Activated naive CD8-positive, alpha-beta T cell treated with anti-CD3 and anti-CD28 coated beads, Interleukin-2, amount 50 U/mL, for 24 hours (primary cell): ENCODE results near the gene AOC2.
"Not testable (repeated sequence)": the region's sequence is repeated elsewhere in the genome, so short reads cannot be mapped to it uniquely, and the experiment has no call there.

Experiments
- ATAC-seq: fragments of 150-1000 bp; cut with Tn5 transposase; one replicate; pipeline ENCODE4 v1.10.0; 2021
- DNase-seq: peaks from one replicate; pipeline ENCODE4 v3.0.0; 2021
- H3K27ac Mint-ChIP-seq: one replicate; pipeline ENCODE4 v1.8.0; 2021; ENCODE audit warnings: mild to moderate bottlenecking, mixed read lengths
- H3K27me3 Mint-ChIP-seq: one replicate; pipeline ENCODE4 v1.8.0; 2021; ENCODE audit warnings: mixed read lengths
- H3K36me3 Mint-ChIP-seq: one replicate; pipeline ENCODE4 v1.8.0; 2021; ENCODE audit warnings: low read depth, mixed read lengths
- H3K4me1 Mint-ChIP-seq: one replicate; pipeline ENCODE4 v1.8.0; 2021; ENCODE audit warnings: mixed read lengths
- H3K4me3 Mint-ChIP-seq: one replicate; pipeline ENCODE4 v1.8.0; 2021; ENCODE audit warnings: mild to moderate bottlenecking, moderate library complexity, mixed read lengths
- H3K9me3 Mint-ChIP-seq: one replicate; pipeline ENCODE4 v1.8.0; 2021; ENCODE audit warnings: mixed read lengths

AOC2 gene

DNA sequence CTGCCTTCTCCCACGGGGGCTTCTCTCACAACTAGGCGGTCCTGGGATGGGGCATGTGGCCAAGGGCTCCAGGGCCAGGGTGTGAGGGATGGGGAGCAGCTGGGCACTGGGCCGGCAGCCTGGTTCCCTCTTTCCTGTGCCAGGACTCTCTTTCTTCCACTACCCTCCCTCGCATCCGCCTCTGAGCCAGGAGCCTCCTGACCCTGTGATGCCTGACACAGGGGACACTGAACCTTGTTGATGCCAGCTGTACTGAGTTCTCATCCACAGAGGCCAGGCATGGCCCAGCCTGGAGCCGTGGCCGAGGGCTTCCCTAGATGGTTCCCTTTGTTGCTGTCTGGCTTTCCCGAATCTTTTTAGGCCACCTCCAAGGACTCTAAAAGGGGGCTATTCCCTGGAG lies 12.1 kb downstream of the AOC2 start:
- H3K36me3 Mint-ChIP-seq, ATAC-seq, H3K27me3 Mint-ChIP-seq, H3K4me1 Mint-ChIP-seq, H3K27ac Mint-ChIP-seq, DNase-seq, H3K4me3 Mint-ChIP-seq, H3K9me3 Mint-ChIP-seq: not testable (repeated sequence)

DNA sequence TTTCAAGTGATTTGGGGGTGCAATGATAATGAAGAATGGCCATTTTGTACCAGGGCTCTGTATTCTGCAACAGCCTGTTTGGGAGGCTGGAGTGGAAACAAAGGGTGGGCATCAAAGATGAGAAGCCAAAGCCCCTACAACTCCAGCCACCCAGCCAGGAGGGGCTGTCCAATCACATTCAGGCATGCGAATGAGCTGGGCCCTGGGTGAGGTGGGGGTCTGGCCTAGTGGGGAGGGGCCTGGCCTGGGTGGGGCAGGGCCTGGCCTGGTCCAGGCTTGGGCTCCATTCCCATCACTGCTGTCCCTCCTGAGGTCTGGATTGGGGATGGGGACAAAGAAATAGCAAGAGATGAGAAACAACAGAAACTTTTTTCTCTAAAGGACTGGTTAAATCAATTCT lies 13.0 kb downstream of the AOC2 start:
- peaks cover 4% of the 10 kb centered on the region for H3K27me3 Mint-ChIP-seq
- ATAC-seq (no peak), DNase-seq (no peak)
- H3K4me1 Mint-ChIP-seq: no peaks in the 10 kb centered on the region
- H3K4me3 Mint-ChIP-seq: no peak overlapping the region
- H3K27ac Mint-ChIP-seq: no peak overlapping the region
- no peaks in the 10 kb centered on the region for H3K36me3 Mint-ChIP-seq
- H3K9me3 Mint-ChIP-seq: no peaks in the 10 kb centered on the region

GRCh38 chr17:42865638-42866094 lies 21.3 kb downstream of the AOC2 start:
- no peak overlapping the region for H3K27ac Mint-ChIP-seq
- H3K27me3 Mint-ChIP-seq: peaks cover 12% of the 10 kb centered on the region
- H3K4me3 Mint-ChIP-seq: no peak overlapping the region
- DNase-seq: no peak
- ATAC-seq: no peak
- no peaks in the 10 kb centered on the region for H3K4me1 Mint-ChIP-seq
- no peaks in the 10 kb centered on the region for H3K36me3 Mint-ChIP-seq
- no peaks in the 10 kb centered on the region for H3K9me3 Mint-ChIP-seq

GRCh38 chr17:42866216-42866615 lies 21.8 kb downstream of the AOC2 start:
- H3K36me3 Mint-ChIP-seq: no peaks in the 10 kb centered on the region
- ATAC-seq (no peak), DNase-seq (no peak)
- H3K4me1 Mint-ChIP-seq: no peaks in the 10 kb centered on the region
- no peak overlapping the region for H3K4me3 Mint-ChIP-seq
- no peaks in the 10 kb centered on the region for H3K9me3 Mint-ChIP-seq
- no peak overlapping the region for H3K27ac Mint-ChIP-seq
- peaks cover 12% of the 10 kb centered on the region for H3K27me3 Mint-ChIP-seq

- H3K27me3 Mint-ChIP-seq: peaks cover 17% of the 10 kb centered on the region
- H3K27ac Mint-ChIP-seq: no peak overlapping the region
- no peak overlapping the region for H3K4me3 Mint-ChIP-seq
- H3K4me1 Mint-ChIP-seq: no peaks in the 10 kb centered on the region
- no peaks in the 10 kb centered on the region for H3K9me3 Mint-ChIP-seq
- DNase-seq (no peak), ATAC-seq (no peak)
- H3K36me3 Mint-ChIP-seq: no peaks in the 10 kb centered on the region
Observed at GRCh38 chr17:42866631-42867575, 22.5 kb downstream of the AOC2 start.

DNA sequence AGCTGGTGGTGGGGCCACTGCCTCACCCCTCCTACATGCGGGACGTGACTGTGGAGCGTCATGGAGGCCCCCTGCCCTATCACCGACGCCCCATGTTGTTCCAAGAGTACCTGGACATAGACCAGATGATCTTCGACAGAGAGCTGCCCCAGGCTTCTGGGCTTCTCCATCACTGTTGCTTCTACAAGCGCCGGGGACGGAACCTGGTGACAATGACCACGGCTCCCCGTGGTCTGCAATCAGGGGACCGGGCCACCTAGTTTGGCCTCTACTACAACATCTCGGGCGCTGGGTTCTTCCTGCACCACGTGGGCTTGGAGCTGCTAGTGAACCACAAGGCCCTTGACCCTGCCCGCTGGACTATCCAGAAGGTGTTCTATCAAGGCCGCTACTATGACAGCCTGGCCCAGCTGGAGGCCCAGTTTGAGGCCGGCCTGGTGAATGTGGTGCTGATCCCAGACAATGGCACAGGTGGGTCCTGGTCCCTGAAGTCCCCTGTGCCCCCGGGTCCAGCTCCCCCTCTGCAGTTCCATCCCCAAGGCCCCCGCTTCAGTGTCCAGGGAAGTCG lies 23.4 kb downstream of the AOC2 start:
- not testable (repeated sequence) for DNase-seq, H3K9me3 Mint-ChIP-seq, H3K4me1 Mint-ChIP-seq, H3K36me3 Mint-ChIP-seq, H3K4me3 Mint-ChIP-seq, H3K27ac Mint-ChIP-seq, ATAC-seq
- peaks cover 17% of the 10 kb centered on the region for H3K27me3 Mint-ChIP-seq

DNA sequence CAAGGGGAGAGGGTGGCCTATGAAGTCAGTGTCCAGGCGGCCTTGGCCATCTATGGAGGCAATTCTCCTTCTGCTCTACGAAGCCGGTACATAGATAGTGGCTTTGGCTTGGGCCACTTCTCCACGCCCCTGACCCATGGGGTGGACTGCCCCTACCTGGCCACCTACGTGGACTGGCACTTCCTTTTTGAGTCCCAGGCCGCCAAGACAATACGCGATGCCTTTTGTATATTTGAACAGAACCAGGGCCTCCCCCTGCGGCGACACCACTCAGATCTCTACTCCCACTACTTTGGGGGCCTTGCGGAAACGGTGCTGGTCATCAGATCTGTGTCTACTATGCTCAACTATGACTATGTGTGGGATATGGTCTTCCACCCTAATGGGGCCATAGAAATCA lies 24.0 kb downstream of the AOC2 start:
- no peaks in the 10 kb centered on the region for H3K9me3 Mint-ChIP-seq
- H3K4me3 Mint-ChIP-seq: no peak overlapping the region
- H3K27ac Mint-ChIP-seq: no peak overlapping the region
- DNase-seq (no peak), ATAC-seq (no peak)
- H3K36me3 Mint-ChIP-seq: no peaks in the 10 kb centered on the region
- no peaks in the 10 kb centered on the region for H3K4me1 Mint-ChIP-seq
- peaks cover 17% of the 10 kb centered on the region for H3K27me3 Mint-ChIP-seq

GRCh38 chr17:42871647-42872046 lies 27.3 kb downstream of the AOC2 start:
- DNase-seq (no peak), ATAC-seq (no peak)
- H3K4me1 Mint-ChIP-seq: no peaks in the 10 kb centered on the region
- H3K36me3 Mint-ChIP-seq: no peaks in the 10 kb centered on the region
- no peak overlapping the region for H3K4me3 Mint-ChIP-seq
- H3K27ac Mint-ChIP-seq: no peak overlapping the region
- H3K27me3 Mint-ChIP-seq: peaks cover 15% of the 10 kb centered on the region
- H3K9me3 Mint-ChIP-seq: no peaks in the 10 kb centered on the region

GRCh38 chr17:42872251-42872965 lies 28.0 kb downstream of the AOC2 start:
- H3K27ac Mint-ChIP-seq: no peak overlapping the region
- H3K9me3 Mint-ChIP-seq: no peaks in the 10 kb centered on the region

GRCh38 chr17:42873315-42873714 lies 28.9 kb downstream of the AOC2 start:
- no peak overlapping the region for H3K4me3 Mint-ChIP-seq
- H3K27me3 Mint-ChIP-seq: peaks cover 19% of the 10 kb centered on the region
- no peaks in the 10 kb centered on the region for H3K4me1 Mint-ChIP-seq
- no peak for ATAC-seq
- no peak overlapping the region for H3K27ac Mint-ChIP-seq
- H3K9me3 Mint-ChIP-seq: no peaks in the 10 kb centered on the region
- no peaks in the 10 kb centered on the region for H3K36me3 Mint-ChIP-seq
- no peak for DNase-seq

More at GRCh38 chr17:42872251-42872965, 28.0 kb downstream of the AOC2 start:
- no peaks in the 10 kb centered on the region for H3K4me1 Mint-ChIP-seq
- no peaks in the 10 kb centered on the region for H3K36me3 Mint-ChIP-seq
- no peak overlapping the region for H3K4me3 Mint-ChIP-seq
- no peak for DNase-seq
- peaks cover 14% of the 10 kb centered on the region for H3K27me3 Mint-ChIP-seq
- ATAC-seq: no peak

GRCh38 chr17:42873932-42874695 lies 29.7 kb downstream of the AOC2 start:
- not testable (repeated sequence) for H3K4me1 Mint-ChIP-seq, H3K36me3 Mint-ChIP-seq

GRCh38 chr17:42877037-42877436 lies 32.7 kb downstream of the AOC2 start:
- ATAC-seq (no peak), DNase-seq (no peak)
- Mint-ChIP-seq H3K4me3 (no peak overlapping the region), H3K27me3 (peaks cover 14% of the 10 kb centered on the region), H3K9me3 (no peaks in the 10 kb centered on the region), H3K36me3 (no peaks in the 10 kb centered on the region), H3K4me1 (no peaks in the 10 kb centered on the region), H3K27ac (no peak overlapping the region)

More at GRCh38 chr17:42873932-42874695, 29.7 kb downstream of the AOC2 start:
- H3K27ac Mint-ChIP-seq, ATAC-seq, H3K9me3 Mint-ChIP-seq, H3K4me3 Mint-ChIP-seq, DNase-seq: not testable (repeated sequence)
- H3K27me3 Mint-ChIP-seq: peaks cover 24% of the 10 kb centered on the region

DNA sequence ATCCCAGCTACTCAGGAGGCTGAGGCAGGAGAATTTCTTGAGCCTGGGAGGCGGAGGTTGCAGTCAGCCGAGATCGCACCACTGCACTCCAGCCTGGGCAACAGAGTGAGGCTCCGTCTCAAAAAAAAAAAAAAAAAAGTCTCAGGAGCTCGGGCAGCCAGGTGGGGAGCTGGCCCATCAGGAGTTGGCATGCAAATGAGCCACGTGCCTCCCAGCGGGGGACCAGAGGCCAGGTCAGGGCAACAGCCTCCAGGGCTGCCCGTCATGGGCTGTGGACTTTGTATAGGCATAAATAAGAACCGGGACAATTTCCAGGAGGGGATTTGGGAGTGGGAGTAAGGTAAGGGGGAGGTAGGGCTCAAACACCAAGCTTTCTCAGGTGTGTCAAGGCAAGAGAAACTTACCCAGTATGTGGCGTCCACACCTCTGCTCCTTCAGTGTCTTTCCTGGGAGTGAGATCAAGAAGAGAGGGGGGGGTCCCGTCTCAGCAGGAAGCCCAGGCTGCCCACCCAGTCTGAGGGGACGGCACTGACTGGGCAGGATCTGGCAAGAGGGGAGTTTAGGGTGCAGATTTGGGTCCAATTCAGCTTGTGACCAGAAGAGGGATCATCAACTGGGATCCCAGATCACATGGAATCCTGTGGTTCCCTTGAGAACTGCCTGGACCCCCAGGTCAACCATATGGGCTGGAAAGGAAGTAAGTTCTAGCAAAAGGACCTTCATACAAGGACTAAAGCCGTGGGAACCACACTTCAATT lies 33.9 kb downstream of the AOC2 start:
- no peaks in the 10 kb centered on the region for H3K9me3 Mint-ChIP-seq
- H3K27me3 Mint-ChIP-seq: peaks cover 14% of the 10 kb centered on the region
- ATAC-seq (no peak), DNase-seq (no peak)
- no peak overlapping the region for H3K27ac Mint-ChIP-seq
- no peaks in the 10 kb centered on the region for H3K36me3 Mint-ChIP-seq
- no peak overlapping the region for H3K4me3 Mint-ChIP-seq
- H3K4me1 Mint-ChIP-seq: no peaks in the 10 kb centered on the region
